ENCODE data around the gene MYCT1.

DNA sequence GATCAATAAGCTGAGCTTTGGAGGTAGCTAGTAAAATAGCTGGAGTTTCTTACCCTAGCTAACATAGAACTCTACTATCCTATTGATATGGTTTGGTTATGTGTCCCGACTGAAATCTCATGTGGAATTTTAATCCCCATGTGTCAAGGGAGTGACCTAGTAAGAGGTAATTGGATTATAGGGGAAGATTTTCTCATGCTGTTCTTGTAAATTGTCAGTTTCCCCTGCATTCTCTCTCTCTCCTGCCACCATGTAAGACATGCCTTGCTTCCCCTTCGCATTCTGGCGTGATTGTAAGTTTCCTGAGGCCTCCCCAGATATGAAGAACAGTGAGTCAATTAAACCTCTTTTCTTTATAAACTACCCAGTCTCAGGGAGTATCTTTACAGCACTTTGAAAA lies 35.9 kb upstream of the MYCT1 start:
- TF ChIP-seq EP300 (IDR thresholded peaks at IDR 0.05; ENCODE audit: borderline replicate concordance), result no peak
- no peak for TF ChIP-seq EGR1 (IDR thresholded peaks at IDR 0.05)
- no peak for TF ChIP-seq RAD21 (IDR thresholded peaks at IDR 0.05; ENCODE audit: low read depth)
- TF ChIP-seq, protein P1, sequence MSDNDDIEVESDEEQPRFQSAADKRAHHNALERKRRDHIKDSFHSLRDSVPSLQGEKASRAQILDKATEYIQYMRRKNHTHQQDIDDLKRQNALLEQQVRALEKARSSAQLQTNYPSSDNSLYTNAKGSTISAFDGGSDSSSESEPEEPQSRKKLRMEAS (IDR thresholded peaks at IDR 0.05), result no peak
- no peak for TF ChIP-seq TAF1 (IDR thresholded peaks at IDR 0.05; ENCODE audit: low read depth)
- TF ChIP-seq NFIC (IDR thresholded peaks at IDR 0.05), result no peak
- no peak for TF ChIP-seq FOXM1 (IDR thresholded peaks at IDR 0.05; ENCODE audit: borderline replicate concordance, low read depth)
- no peak for TF ChIP-seq TEAD4 (IDR thresholded peaks at IDR 0.05)
- TF ChIP-seq, protein P2, sequence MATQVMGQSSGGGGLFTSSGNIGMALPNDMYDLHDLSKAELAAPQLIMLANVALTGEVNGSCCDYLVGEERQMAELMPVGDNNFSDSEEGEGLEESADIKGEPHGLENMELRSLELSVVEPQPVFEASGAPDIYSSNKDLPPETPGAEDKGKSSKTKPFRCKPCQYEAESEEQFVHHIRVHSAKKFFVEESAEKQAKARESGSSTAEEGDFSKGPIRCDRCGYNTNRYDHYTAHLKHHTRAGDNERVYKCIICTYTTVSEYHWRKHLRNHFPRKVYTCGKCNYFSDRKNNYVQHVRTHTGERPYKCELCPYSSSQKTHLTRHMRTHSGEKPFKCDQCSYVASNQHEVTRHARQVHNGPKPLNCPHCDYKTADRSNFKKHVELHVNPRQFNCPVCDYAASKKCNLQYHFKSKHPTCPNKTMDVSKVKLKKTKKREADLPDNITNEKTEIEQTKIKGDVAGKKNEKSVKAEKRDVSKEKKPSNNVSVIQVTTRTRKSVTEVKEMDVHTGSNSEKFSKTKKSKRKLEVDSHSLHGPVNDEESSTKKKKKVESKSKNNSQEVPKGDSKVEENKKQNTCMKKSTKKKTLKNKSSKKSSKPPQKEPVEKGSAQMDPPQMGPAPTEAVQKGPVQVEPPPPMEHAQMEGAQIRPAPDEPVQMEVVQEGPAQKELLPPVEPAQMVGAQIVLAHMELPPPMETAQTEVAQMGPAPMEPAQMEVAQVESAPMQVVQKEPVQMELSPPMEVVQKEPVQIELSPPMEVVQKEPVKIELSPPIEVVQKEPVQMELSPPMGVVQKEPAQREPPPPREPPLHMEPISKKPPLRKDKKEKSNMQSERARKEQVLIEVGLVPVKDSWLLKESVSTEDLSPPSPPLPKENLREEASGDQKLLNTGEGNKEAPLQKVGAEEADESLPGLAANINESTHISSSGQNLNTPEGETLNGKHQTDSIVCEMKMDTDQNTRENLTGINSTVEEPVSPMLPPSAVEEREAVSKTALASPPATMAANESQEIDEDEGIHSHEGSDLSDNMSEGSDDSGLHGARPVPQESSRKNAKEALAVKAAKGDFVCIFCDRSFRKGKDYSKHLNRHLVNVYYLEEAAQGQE (IDR thresholded peaks at IDR 0.05; ENCODE audit: low read depth), result no peak

Measured in Ishikawa (cell line).